ENCODE data around the gene SKP1.

SKP1 gene

DNA sequence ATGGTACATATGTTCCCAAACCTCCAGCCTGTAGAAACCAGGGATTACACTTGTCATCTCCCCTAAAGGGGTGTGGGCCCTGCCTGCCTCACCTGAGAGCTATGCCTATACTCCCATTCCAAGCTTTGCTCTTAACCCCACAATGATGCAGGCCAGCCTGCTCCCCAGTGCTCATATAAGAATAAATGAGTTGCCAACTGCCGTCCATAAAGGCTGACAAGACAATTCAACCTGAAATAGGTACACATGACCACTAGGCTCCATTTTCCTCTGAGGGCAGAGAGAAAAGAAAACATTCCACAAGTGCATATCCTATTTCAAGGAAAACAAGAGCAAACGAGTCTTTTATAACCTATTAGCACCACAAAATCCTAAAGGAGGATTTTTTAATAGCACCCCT, 28.4 kb downstream of the SKP1 start:
- Histone ChIP-seq H3K9ac (ENCODE audit: low read length) (no peak overlapping the region), H3K27me3 (ENCODE audit: control insufficient read depth in 1 of 2, insufficient read depth in 2 of 2, low read length in 2 of 2) (no peaks in the 10 kb centered on the region), H3K36me3 (ENCODE audit: insufficient read depth, low read length) (peaks cover 61% of the 10 kb centered on the region), H3K27ac (ENCODE audit: low read depth, low read length) (no peak overlapping the region), H3K9me3 (ENCODE audit: low read length) (no peaks in the 10 kb centered on the region), H3K4me3 (ENCODE audit: low read depth in 1 of 2, low read length in 2 of 2) (no peak overlapping the region), H3K4me1 (ENCODE audit: insufficient read depth, low read length) (no peaks in the 10 kb centered on the region)

DNA sequence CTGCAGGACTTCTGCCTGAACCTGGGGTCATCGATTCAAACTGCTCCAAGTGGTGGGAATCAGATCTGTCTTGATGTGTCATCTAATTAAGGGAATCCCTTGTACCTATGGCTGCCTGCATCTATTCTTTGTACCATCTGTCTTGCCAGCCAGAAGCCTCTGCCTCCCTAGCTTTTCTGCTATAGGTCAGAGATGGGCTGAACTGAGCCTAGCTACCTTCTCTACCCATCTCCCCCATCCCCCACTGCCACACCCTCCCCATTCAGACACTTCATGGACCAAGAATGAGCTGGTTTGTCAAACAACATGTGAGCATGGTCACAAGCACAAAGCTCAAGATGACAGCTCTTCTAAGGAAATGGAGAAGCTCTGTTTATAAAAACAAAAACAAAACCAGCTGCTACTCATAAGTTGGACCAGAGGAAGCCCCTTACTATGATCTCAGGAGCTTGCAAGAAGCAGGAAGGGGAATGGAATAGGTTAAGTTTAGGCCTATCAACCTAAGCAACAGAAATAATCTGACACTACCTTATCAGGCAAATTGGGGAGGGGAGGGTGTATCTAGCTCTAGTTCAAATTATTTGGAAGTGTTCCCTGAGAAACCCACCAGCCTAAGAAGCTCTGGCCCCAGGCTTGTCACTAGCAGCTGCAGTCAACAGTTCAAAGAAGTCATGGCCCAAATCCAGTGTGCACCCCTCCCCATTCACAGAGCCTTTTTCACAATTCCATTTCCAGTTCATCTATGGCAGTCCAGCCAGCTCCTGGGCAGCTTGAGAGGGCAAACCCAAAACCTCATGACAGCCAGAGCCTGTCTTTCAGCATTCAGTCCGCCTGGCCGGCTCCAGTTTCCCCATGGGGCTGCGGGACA, 29.9 kb downstream of the SKP1 start:
- no peak overlapping the region for H3K4me3 ChIP-seq (ENCODE audit: low read depth in 1 of 2, low read length in 2 of 2)
- H3K9ac ChIP-seq (ENCODE audit: low read length), result no peak overlapping the region
- no peaks in the 10 kb centered on the region for H3K27me3 ChIP-seq (ENCODE audit: control insufficient read depth in 1 of 2, insufficient read depth in 2 of 2, low read length in 2 of 2)
- no peak overlapping the region for H3K27ac ChIP-seq (ENCODE audit: low read depth, low read length)
- H3K9me3 ChIP-seq (ENCODE audit: low read length), result no peaks in the 10 kb centered on the region
- H3K36me3 ChIP-seq (ENCODE audit: insufficient read depth, low read length), result peaks cover 67% of the 10 kb centered on the region
- H3K4me1 ChIP-seq (ENCODE audit: insufficient read depth, low read length), result no peaks in the 10 kb centered on the region

DNA sequence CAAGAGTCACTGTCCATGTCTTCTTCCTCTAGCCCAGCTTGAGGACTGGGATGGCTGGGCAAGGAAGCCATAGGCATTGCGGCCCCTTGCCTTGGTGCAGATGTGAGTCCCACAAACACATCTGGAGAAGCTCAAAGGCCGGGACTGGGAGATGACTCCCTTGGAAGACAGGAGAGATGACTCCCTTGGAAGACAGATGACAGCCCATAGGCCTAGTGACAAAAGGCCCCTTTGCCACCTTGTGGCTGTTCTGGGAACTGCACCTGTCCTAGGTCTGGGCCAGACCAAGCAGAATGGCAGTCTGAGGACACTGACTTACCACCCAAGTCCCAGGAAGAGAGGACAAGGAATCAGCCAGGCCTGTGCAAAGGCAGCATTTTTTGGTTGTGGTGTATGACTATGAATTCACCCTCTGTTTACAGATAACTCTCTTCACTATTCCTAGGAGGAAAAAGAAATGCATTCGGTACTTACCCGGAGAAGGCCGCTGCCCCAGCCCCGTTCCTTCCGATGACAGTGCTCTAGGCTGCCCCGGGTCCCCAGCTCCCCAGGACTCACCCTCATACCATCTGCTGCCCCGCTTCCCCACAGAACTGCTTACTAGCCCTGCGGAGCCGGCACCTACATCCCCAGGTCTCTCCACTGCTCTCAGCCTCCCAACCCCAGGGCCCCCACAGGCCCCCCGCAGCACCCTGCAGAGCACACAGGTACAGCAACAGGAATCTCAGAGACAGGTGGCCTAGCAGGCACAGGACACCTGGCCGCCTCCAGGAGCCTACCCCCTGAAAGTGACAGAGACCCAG, 30.8 kb downstream of the SKP1 start:
- H3K9ac ChIP-seq (ENCODE audit: low read length), result no peak overlapping the region
- no peaks in the 10 kb centered on the region for H3K4me1 ChIP-seq (ENCODE audit: insufficient read depth, low read length)
- peaks cover 69% of the 10 kb centered on the region for H3K36me3 ChIP-seq (ENCODE audit: insufficient read depth, low read length)
- H3K4me3 ChIP-seq (ENCODE audit: low read depth in 1 of 2, low read length in 2 of 2), result no peak overlapping the region
- no peak overlapping the region for H3K27ac ChIP-seq (ENCODE audit: low read depth, low read length)
- H3K9me3 ChIP-seq (ENCODE audit: low read length), result no peaks in the 10 kb centered on the region
- no peaks in the 10 kb centered on the region for H3K27me3 ChIP-seq (ENCODE audit: control insufficient read depth in 1 of 2, insufficient read depth in 2 of 2, low read length in 2 of 2)

DNA sequence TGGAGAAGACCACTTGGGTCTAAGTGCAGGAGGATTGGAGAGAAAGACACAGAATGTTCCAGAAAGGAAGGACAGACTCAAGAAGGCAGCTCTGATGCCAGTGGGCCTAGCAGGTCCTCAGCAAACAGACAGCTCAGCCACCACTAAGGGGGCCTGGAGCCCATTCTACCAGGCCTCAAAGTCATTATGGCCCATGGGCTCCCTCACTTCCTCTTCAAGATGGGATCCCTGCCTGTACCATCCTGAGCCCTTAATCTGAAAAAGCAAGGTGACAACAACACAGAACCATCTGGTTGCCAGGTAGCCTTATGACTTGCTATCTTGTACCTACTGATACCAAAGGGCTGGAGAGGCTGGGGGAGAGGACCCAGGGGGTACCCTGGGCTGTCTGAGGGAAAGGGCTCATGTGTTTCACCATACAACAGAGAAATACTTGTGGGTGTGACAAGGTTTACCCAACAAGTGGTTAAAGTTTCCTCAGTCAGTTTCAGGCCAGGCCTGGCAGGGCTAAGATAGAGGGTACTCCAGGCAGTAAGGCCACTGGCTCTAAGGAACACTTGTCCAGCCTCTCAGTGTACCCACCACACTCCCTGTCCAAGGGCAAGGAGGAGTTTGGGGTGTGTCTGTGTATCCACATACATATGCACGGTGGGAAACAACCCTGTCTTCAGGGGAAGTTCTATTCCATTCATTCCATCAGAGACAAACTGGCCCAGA, 31.6 kb downstream of the SKP1 start:
- Histone ChIP-seq H3K36me3 (ENCODE audit: insufficient read depth, low read length) (peaks cover 65% of the 10 kb centered on the region), H3K4me3 (ENCODE audit: low read depth in 1 of 2, low read length in 2 of 2) (no peak overlapping the region), H3K27me3 (ENCODE audit: control insufficient read depth in 1 of 2, insufficient read depth in 2 of 2, low read length in 2 of 2) (no peaks in the 10 kb centered on the region), H3K4me1 (ENCODE audit: insufficient read depth, low read length) (no peaks in the 10 kb centered on the region), H3K27ac (ENCODE audit: low read depth, low read length) (no peak overlapping the region), H3K9ac (ENCODE audit: low read length) (no peak overlapping the region), H3K9me3 (ENCODE audit: low read length) (no peaks in the 10 kb centered on the region)

DNA sequence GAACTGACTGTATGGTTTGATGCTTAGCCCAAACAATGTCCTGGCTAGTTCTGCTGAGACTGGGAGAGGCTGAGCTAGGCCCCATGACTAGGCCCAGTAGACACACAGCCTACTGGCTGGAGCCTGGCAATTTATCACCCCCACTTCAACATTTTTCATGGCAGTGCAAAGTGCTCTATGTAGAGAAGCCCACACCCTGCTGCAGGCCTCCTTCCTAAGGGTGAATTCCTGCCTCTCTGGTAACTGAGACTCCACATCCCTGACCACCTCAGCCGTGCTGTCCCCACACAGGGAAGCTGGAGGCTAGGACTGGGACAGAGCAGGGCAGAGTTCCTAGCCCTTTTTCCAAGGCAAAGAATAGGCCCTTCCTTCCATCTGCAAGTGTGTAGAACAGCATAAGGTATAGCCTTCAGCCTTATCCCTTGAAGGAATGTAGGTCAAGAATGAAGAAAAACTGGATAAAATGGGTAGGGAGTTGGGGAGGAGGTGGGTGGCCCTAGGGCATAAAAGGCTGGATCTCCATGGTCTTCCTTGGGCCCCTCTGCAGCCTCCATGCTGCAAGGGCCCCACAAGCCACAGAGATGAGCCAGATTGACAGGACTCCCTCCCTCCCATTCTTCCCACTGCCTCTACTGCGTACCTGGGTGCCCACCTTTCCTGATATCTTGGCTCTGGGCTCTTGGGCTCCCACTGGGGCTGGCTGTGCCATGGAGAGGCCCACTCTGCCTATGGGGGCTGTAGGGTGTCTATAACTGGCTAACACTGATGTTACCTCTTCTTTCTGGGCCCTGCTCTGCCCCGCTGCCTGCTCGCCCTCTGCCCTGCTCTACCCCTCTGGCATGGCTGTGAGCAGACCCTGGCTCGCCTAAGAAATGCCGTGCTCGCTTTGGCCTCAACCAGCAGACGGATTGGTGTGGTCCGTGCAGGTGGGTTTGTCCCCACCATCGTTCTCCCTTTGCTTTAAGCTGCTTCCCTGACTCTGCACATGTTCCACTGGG, 32.5 kb downstream of the SKP1 start:
- Histone ChIP-seq H3K9ac (ENCODE audit: low read length) (no peak overlapping the region), H3K36me3 (ENCODE audit: insufficient read depth, low read length) (peaks cover 61% of the 10 kb centered on the region), H3K27me3 (ENCODE audit: control insufficient read depth in 1 of 2, insufficient read depth in 2 of 2, low read length in 2 of 2) (no peaks in the 10 kb centered on the region), H3K9me3 (ENCODE audit: low read length) (no peaks in the 10 kb centered on the region), H3K4me3 (ENCODE audit: low read depth in 1 of 2, low read length in 2 of 2) (no peak overlapping the region), H3K27ac (ENCODE audit: low read depth, low read length) (no peak overlapping the region), H3K4me1 (ENCODE audit: insufficient read depth, low read length) (no peaks in the 10 kb centered on the region)

DNA sequence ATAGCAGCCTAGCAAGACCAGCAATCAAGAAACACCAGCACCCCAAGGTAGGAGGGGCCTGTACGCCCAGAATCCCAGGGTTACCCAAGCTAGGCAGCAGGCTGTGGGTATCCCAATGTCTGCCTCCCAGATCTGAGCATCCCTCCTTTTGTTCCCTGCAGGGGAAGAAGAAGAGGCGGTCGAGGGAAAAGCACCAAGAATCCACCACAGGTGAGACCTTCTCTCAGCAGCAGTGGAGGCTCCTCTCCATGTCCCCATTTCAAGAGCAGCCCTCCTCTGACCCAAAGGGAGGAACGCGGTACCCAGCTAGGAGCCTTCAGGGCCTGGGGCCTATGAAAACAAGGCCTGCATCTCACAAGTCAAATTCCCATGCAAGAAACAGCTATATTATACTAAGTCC, 33.3 kb downstream of the SKP1 start:
- Histone ChIP-seq H3K27ac (ENCODE audit: low read depth, low read length) (no peak overlapping the region), H3K27me3 (ENCODE audit: control insufficient read depth in 1 of 2, insufficient read depth in 2 of 2, low read length in 2 of 2) (no peaks in the 10 kb centered on the region), H3K9ac (ENCODE audit: low read length) (no peak overlapping the region), H3K36me3 (ENCODE audit: insufficient read depth, low read length) (peaks cover 60% of the 10 kb centered on the region), H3K4me3 (ENCODE audit: low read depth in 1 of 2, low read length in 2 of 2) (no peak overlapping the region), H3K4me1 (ENCODE audit: insufficient read depth, low read length) (no peaks in the 10 kb centered on the region), H3K9me3 (ENCODE audit: low read length) (no peaks in the 10 kb centered on the region)

DNA sequence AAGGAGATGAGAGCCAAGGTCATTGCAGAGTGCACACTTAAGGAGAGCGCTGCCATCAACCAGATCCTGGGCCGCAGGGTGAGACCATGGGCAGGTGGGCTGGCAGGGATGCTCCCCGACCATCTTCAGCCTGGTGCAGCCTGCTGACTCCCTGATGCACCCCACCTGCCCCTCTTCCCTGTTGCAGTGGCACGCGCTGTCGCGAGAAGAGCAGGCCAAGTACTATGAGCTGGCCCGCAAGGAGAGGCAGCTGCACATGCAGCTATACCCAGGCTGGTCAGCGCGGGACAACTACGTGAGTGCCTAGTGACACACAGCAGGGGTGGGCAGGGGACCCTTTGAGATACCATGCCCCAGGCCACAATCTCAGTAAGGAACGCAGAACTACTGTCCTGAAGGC, 33.9 kb downstream of the SKP1 start:
- H3K27me3 ChIP-seq (ENCODE audit: control insufficient read depth in 1 of 2, insufficient read depth in 2 of 2, low read length in 2 of 2), result no peaks in the 10 kb centered on the region
- H3K9ac ChIP-seq (ENCODE audit: low read length), result no peak overlapping the region
- peaks cover 56% of the 10 kb centered on the region for H3K36me3 ChIP-seq (ENCODE audit: insufficient read depth, low read length)
- H3K27ac ChIP-seq (ENCODE audit: low read depth, low read length), result no peak overlapping the region
- no peak overlapping the region for H3K4me3 ChIP-seq (ENCODE audit: low read depth in 1 of 2, low read length in 2 of 2)
- H3K9me3 ChIP-seq (ENCODE audit: low read length), result no peaks in the 10 kb centered on the region
- no peaks in the 10 kb centered on the region for H3K4me1 ChIP-seq (ENCODE audit: insufficient read depth, low read length)

DNA sequence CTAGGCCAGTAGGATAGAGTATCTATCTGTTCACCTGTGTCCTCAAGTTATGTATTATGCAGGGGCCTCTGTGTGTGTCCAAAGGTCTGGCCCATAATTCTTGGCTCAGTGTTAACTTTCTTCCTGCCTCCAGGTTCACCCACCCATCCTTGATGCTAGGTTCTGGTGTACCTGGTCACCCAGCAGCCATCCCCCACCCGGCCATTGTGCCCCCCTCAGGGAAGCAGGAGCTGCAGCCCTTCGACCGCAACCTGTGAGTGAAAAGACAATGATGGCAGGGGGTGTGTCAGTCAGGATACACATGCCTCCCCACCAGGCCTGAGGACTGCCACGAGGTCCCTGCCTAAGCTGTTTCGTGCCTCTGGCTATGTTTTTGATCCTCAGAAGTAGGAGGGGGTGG, 34.7 kb downstream of the SKP1 start:
- H3K9ac ChIP-seq (ENCODE audit: low read length), result no peak overlapping the region
- H3K27ac ChIP-seq (ENCODE audit: low read depth, low read length), result no peak overlapping the region
- peaks cover 51% of the 10 kb centered on the region for H3K36me3 ChIP-seq (ENCODE audit: insufficient read depth, low read length)

DNA sequence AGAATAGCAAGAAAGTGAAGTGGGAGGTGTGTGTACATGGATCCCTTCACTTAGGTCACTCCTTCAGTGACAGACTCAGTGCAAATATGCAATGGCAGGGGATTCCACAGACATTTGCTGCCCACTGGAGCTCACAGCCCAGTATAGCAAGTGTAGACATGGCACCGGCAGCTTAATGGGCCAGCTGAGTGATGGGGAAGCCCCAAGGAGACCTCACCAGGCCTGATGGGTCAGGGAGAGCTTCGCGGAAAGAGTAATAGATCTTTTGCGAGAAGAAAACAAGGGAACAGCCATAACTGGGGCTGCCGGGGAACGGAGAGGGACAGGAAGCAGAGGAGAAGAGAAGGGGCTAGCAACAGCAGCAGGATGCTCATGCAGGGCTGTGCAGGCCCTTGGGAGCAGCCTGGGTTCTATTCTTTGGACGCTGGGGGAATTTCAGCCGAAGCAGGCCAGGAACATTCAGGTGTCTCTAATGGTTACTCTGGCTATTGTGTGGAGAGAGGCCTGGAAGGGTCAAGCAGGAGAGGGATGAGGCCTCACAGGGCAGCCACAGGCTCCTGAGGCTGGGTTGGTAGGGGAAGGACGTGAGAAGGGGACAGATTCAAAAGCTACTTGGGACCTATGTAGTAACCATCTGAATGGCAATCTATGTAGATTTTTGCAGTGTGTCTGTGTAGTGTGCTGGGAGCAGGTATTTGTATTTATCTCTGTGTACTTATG, 35.3 kb downstream of the SKP1 start:
- no peaks in the 10 kb centered on the region for H3K4me1 ChIP-seq (ENCODE audit: insufficient read depth, low read length)
- peaks cover 47% of the 10 kb centered on the region for H3K36me3 ChIP-seq (ENCODE audit: insufficient read depth, low read length)
- no peaks in the 10 kb centered on the region for H3K27me3 ChIP-seq (ENCODE audit: control insufficient read depth in 1 of 2, insufficient read depth in 2 of 2, low read length in 2 of 2)
- no peak overlapping the region for H3K4me3 ChIP-seq (ENCODE audit: low read depth in 1 of 2, low read length in 2 of 2)
- H3K9me3 ChIP-seq (ENCODE audit: low read length), result no peaks in the 10 kb centered on the region
- H3K9ac ChIP-seq (ENCODE audit: low read length), result no peak overlapping the region
- H3K27ac ChIP-seq (ENCODE audit: low read depth, low read length), result no peak overlapping the region

More for the DNA sequence above, 34.7 kb downstream of the SKP1 start:
- Histone ChIP-seq H3K4me1 (ENCODE audit: insufficient read depth, low read length) (no peaks in the 10 kb centered on the region), H3K4me3 (ENCODE audit: low read depth in 1 of 2, low read length in 2 of 2) (no peak overlapping the region), H3K27me3 (ENCODE audit: control insufficient read depth in 1 of 2, insufficient read depth in 2 of 2, low read length in 2 of 2) (no peaks in the 10 kb centered on the region), H3K9me3 (ENCODE audit: low read length) (no peaks in the 10 kb centered on the region)

DNA sequence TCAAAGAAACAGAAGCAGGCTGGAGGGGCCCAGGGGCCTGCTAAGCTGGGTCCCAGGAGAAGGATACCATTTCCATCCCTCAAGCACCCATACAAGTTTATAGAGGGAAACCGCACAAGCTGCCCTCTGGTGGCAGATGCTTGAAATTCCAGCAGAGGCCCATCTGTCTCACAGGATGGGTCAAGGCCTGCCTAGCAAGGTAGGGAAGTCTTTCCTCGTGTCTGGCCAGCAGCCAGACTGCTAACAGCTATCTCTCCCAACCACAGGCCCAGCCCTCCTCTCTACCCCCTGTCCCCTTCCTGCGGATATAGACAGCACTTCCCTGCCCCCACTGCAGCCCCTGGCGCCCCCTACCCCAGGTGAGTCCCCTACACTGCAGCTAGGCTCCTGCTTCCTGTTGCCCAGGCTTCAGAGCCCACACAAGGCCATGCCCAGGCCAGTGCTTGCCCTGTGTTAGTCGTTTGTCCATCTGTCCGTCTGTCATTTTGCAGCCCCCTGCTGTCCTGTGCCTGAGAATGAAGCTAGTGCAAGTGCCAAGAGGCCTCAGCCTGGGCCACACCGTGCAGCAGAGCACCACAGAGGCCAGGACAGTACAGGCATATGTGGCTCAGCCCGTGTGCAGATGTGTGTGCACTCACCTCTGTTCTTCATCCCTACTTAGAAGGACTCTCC, 36.1 kb downstream of the SKP1 start:
- no peak overlapping the region for H3K27ac ChIP-seq (ENCODE audit: low read depth, low read length)
- H3K27me3 ChIP-seq (ENCODE audit: control insufficient read depth in 1 of 2, insufficient read depth in 2 of 2, low read length in 2 of 2), result no peaks in the 10 kb centered on the region
- peaks cover 46% of the 10 kb centered on the region for H3K36me3 ChIP-seq (ENCODE audit: insufficient read depth, low read length)
- no peaks in the 10 kb centered on the region for H3K9me3 ChIP-seq (ENCODE audit: low read length)
- H3K9ac ChIP-seq (ENCODE audit: low read length), result no peak overlapping the region
- H3K4me3 ChIP-seq (ENCODE audit: low read depth in 1 of 2, low read length in 2 of 2), result no peak overlapping the region
- no peaks in the 10 kb centered on the region for H3K4me1 ChIP-seq (ENCODE audit: insufficient read depth, low read length)
